Large intestine (tissue), 3 donors: ENCODE results near the gene CDH23. TPM values are rescaled to one million over a fixed set of nuclear protein-coding genes. Genes with fewer than 3 reads are reported as not detected.

Source experiments
- DNase-seq, 2 donors: peaks; one replicate each; pipeline versions ENCODE4 v3.0.0 to v3.0.0-alpha.2; 2013
- H3K27ac ChIP-seq: one replicate; pipeline ENCODE4 v1.5.1; 2013; ENCODE audit warnings: low read length
- H3K27me3 ChIP-seq: 2 replicates; pipeline ENCODE4 v1.6.1; 2013; ENCODE audit warnings: low read length; ENCODE audit not compliant: control insufficient read depth, insufficient read depth
- H3K36me3 ChIP-seq: 2 replicates; pipeline ENCODE4 v1.6.1; 2013; ENCODE audit warnings: low read length; ENCODE audit not compliant: control insufficient read depth, insufficient read depth
- H3K4me1 ChIP-seq: one replicate; pipeline ENCODE4 v1.6.1; 2013; ENCODE audit warnings: low read length; ENCODE audit not compliant: control insufficient read depth, insufficient read depth
- H3K4me3 ChIP-seq: one replicate; pipeline ENCODE4 v1.5.1; 2013; ENCODE audit warnings: low read length
- H3K9me3 ChIP-seq: one replicate; pipeline ENCODE4 v1.6.1; 2013; ENCODE audit warnings: mild to moderate bottlenecking, low read depth, low read length, moderate library complexity; ENCODE audit not compliant: control insufficient read depth
- WGBS: methylation state at CpG from one replicate; pipeline ENCODE4 v1.1.5; 2013; ENCODE audit warnings: low lambda C conversion rate; ENCODE audit not compliant: insufficient coverage; 5-methylcytosine and 5-hydroxymethylcytosine counted together
- polyA plus RNA-seq: library from polyadenylated mRNA; unstranded; fragments of 120-200 nt; gene quantifications from one replicate; pipeline ENCODE4 v1.2.1, GENCODE V29; 2013

Gene CDH23
- polyA plus RNA-seq, 1 donor, result 1.7 TPM

- H3K9me3 ChIP-seq, result no peaks in the 10 kb centered on the region
- H3K27me3 ChIP-seq, result no peaks in the 10 kb centered on the region
- peaks cover 12% of the 10 kb centered on the region for H3K36me3 ChIP-seq
- no peak for DNase-seq
- no peak overlapping the region for H3K4me3 ChIP-seq
- no CpG with 5 or more reads among the region's 8 CpGs for WGBS
- H3K4me1 ChIP-seq, result peaks cover 60% of the 10 kb centered on the region
- H3K27ac ChIP-seq, result peak overlapping the region; percentile 93
These were observed 368.6 kb downstream of the CDH23 start for GRCh38 chr10:71765176-71765904.

DNA sequence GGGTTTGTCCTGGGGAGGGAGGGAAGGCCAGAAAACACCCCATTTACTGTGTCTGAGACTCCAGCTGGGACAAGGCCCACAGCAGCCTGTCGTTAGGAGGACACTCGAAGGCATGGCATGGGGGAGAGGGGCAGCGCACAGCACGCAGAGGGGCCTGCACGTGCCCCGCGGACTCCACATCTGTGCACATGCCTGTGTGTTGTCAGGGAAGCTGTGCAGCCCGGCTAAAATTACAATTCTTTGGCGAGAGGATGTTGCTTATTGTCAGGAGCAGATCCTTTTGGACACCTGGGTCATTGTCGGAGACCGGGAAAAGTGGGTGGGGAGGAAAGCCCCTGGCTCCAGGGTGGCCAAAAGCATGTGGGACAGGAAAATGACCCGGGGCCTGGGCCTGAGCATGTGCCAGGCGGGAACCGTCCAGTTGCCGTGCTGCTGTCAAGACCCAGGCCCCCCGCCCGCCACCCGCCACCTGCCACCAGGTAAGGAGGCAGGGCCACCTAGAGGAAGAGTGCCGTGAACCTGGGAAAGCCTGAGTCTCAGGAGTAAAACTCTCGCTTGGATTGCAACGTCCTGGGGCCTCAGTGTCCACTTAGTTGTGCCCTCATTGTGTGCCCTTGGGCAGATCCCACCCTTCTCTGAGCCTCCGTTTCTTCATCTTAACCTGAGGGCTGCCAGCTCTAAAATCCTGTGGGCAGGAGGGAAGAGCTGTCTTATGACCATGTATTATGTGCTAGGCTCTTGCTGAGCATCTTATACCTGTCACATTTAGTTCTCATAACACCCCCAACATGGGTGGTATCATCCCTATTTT is 369.4 kb downstream of the CDH23 start:
- DNase-seq, result no peak
- Histone ChIP-seq H3K4me1 (peaks cover 59% of the 10 kb centered on the region), H3K27me3 (no peaks in the 10 kb centered on the region), H3K4me3 (no peak overlapping the region), H3K27ac (peak overlapping the region; percentile 93), H3K36me3 (peaks cover 10% of the 10 kb centered on the region), H3K9me3 (no peaks in the 10 kb centered on the region)
- no CpG with 5 or more reads among the region's 22 CpGs for WGBS

GRCh38 chr10:71766717-71767419 is 370.1 kb downstream of the CDH23 start:
- Histone ChIP-seq H3K4me1 (peaks cover 66% of the 10 kb centered on the region), H3K9me3 (no peaks in the 10 kb centered on the region), H3K27me3 (no peaks in the 10 kb centered on the region), H3K4me3 (no peak overlapping the region), H3K27ac (peak overlapping the region; percentile 93), H3K36me3 (peaks cover 5% of the 10 kb centered on the region)
- peak; percentile 97 to 99 for DNase-seq
- no CpG with 5 or more reads among the region's 10 CpGs for WGBS

GRCh38 chr10:71767420-71768035 is 370.8 kb downstream of the CDH23 start:
- Histone ChIP-seq H3K4me1 (peaks cover 72% of the 10 kb centered on the region), H3K9me3 (no peaks in the 10 kb centered on the region), H3K27ac (peak overlapping the region; percentile 93), H3K27me3 (no peaks in the 10 kb centered on the region), H3K36me3 (peaks cover 5% of the 10 kb centered on the region), H3K4me3 (no peak overlapping the region)
- WGBS, result no CpG with 5 or more reads among the region's 10 CpGs
- no peak for DNase-seq

DNA sequence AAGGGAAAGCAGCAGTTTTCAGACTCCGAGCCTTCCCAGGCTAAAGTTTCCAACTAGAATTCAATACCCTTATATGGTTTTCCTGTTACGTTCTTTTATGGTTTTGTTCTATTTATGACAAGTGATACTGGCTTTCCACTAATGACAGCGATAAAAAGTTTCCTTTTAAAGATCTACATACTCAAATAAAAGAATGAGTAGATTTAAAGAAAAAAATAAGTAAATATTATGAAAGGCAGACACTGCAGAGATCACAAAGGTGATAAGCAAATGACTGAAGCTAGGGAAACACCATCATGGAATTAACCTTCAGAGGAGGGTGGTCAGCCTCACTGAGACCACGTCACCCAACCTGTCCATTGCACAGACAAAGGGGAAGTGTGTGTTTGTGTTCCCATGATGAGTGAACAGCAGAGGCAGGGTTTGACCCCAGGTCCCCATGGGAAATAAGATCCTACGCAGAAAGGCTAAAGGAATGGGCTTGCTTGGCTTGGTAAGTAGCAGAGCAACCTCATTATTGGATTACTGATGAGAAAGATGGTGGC is 372.6 kb downstream of the CDH23 start:
- Histone ChIP-seq H3K4me1 (peaks cover 88% of the 10 kb centered on the region), H3K36me3 (no peaks in the 10 kb centered on the region), H3K27me3 (no peaks in the 10 kb centered on the region), H3K9me3 (no peaks in the 10 kb centered on the region), H3K27ac (peak overlapping the region; percentile 93), H3K4me3 (peak overlapping the region; percentile 22)
- DNase-seq, result peak in 1 of 2 donors; percentile 67
- 29% methylated on average over 2 of the region's 5 CpGs for WGBS

DNA sequence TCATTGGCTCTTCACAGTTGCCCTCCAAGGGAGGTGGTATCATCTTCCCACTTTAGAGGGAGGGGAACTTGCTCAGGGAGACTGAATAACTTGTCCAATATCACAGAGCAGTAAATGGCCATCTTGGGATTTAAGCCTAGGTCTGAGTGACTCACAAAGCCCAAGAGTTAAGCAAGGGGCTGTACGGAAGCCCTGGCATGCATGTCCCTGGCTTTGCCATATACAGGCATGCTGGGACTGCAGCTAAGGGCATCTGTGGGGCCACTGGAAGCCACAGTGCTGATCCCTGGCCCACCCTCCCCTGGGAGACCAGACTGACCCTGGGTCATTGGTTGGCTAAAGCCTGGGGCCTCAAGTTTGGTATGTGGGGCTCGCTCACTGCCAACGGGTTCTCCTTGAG is 373.5 kb downstream of the CDH23 start:
- no peak for DNase-seq
- Histone ChIP-seq H3K4me1 (peaks cover 81% of the 10 kb centered on the region), H3K27me3 (no peaks in the 10 kb centered on the region), H3K36me3 (no peaks in the 10 kb centered on the region), H3K9me3 (no peaks in the 10 kb centered on the region), H3K27ac (peak overlapping the region; percentile 93), H3K4me3 (no peak overlapping the region)
- WGBS, result no CpG with 5 or more reads among the region's 3 CpGs

DNA sequence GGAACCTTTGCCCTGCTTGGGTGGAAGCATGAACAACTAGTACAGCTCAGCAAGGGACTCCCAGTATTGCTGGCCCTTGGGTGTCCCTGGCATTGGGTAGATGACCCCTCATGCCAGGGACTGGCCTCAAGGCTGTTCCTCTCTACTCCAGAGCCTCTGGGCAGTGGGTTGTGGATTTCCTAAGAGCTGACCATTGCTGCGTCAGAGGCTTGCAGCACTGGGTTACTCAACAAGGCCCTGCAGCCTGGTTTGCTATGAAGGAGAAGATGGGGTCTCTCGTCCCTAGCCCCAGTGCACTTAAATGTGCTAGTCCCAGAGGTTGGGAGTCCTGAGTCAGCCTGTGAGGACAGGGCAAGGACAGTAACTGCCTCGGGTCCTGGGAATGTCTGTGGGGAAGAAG is 374.1 kb downstream of the CDH23 start:
- WGBS, result 80% methylated on average over 1 of the region's 3 CpGs
- no peak overlapping the region for H3K4me3 ChIP-seq
- no peak for DNase-seq
- no peaks in the 10 kb centered on the region for H3K36me3 ChIP-seq
- H3K4me1 ChIP-seq, result peaks cover 75% of the 10 kb centered on the region
- no peak overlapping the region for H3K27ac ChIP-seq
- H3K27me3 ChIP-seq, result no peaks in the 10 kb centered on the region
- no peaks in the 10 kb centered on the region for H3K9me3 ChIP-seq

DNA sequence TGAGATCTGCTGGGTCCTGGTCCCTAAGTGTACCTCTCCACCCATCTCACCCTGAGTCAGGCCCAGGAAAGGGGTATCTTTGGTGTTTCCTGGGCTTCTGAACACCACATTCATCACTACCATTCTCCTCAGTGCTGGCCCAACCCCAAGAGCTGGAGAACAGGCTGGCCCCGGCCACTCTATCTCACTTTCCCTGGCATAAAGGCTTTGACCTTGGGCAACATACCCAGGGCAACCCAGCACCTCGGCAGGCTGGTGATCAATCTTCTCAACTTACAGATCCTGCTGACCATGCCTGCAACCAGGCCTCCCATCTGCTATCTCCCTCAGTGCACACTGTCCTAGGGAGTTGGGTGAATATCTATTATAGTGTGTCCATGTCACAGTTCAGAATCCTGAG is 374.5 kb downstream of the CDH23 start:
- Histone ChIP-seq H3K27me3 (no peaks in the 10 kb centered on the region), H3K36me3 (no peaks in the 10 kb centered on the region), H3K4me1 (peaks cover 71% of the 10 kb centered on the region), H3K4me3 (no peak overlapping the region), H3K9me3 (no peaks in the 10 kb centered on the region), H3K27ac (no peak overlapping the region)
- WGBS, result no CpG with 5 or more reads among the region's 2 CpGs
- DNase-seq, result no peak

DNA sequence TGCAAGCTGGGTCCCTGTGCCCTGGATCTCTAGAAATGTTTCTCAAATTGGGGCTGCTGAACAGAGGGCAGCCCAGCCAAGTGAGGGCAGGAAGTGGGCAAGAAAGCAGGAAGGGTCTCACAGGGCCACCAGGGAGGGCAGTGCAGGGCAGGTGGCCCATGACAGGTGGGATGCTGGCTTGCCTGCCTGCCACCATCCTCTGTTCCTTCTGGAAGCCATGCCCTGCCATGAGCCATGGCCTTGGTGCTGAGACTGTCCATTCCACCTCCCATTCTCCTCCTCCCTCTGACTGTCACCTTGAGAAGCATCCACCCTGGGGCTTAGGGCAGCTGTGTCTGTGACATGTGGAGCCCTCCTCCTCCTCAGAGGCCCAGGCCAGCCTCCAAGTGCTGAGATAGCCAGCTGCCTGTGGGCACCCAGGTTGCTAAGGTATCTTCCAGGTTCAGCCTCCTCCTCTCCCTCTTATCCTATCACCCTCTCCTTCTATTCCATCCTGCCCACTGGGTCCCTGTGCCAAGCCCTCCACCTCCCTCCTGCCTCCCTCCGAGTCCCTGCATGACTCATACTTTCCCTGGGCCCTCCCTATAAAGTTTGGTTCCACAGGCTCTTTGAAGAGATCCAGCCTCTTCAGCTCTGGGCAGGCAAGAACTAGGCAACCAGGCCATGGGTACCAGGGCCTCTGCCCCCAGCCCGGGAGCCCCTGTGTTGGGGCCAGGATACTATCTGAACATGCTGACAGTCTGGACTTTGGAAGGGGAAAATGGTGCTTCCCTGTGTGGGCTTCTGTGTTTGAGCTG is 375.3 kb downstream of the CDH23 start:
- no CpG with 5 or more reads among the region's 2 CpGs for WGBS
- Histone ChIP-seq H3K27ac (peak overlapping the region; percentile 58), H3K4me3 (peak overlapping the region; percentile 80), H3K9me3 (no peaks in the 10 kb centered on the region), H3K27me3 (no peaks in the 10 kb centered on the region), H3K4me1 (peaks cover 63% of the 10 kb centered on the region), H3K36me3 (no peaks in the 10 kb centered on the region)
- peak; percentile 30 to 65 for DNase-seq
